Spleen (tissue), 7 donors: ENCODE results near the gene PLOD2.

ENCODE experiments used
- CTCF ChIP-seq, 11 experiments: fragments of 200-600 bp in 7 of 11; fragments of 450-650 bp in 4 of 11; sonication (generic) in 4 of 11; IDR thresholded peaks in 8 of 11; conservative IDR thresholded peaks in 3 of 11; 1 replicate in 7 of 11; 2 replicates in 4 of 11; pipeline versions ENCODE4 v1.4.0 to v1.8.0; 2016 to 2021; ENCODE audit warnings: antibody characterized with exemption in 11 of 11, inconsistent platforms in 4 of 11, mild to moderate bottlenecking in 1 of 11
- POLR2A ChIP-seq, 3 donors: fragments of 450-650 bp; IDR thresholded peaks; one replicate each; pipeline ENCODE4 v1.5.1; 2017; ENCODE audit warnings: antibody characterized with exemption in 3 of 3, mild to moderate bottlenecking in 1 of 3
- donor health status: DM: no; HTN: no; CAD: no; lungs with moderate emphysema.
- donor health status: DM: no; HTN: no; CAD: no.
- donor health status: DM: no; HTN: no; CAD: no.

GRCh38 chr3:146035366-146035765, 125.6 kb downstream of the PLOD2 start:
- TF ChIP-seq CTCF (IDR thresholded peaks at IDR 0.05 in 8 of 11, conservative IDR thresholded peaks at IDR 0.05 in 3 of 11) (no peak), POLR2A (IDR thresholded peaks at IDR 0.05) (no peak)
